PFSK-1 (cell line): ENCODE data around the gene RNF220.

Source experiments
- FOXP2 ChIP-seq: optimal IDR thresholded peaks from 2 replicates; pipeline ENCODE3; 2011; ENCODE audit warnings: borderline replicate concordance, control low read depth, inconsistent platforms; ENCODE audit not compliant: insufficient read depth; ENCODE audit errors: extremely low read length, extremely low read depth
- POLR2AphosphoS5 ChIP-seq: IDR thresholded peaks from 2 replicates; pipeline ENCODE4 v1.6.1; 2012; ENCODE audit warnings: low read depth, mild to moderate bottlenecking, control low read depth, low read length, moderate library complexity
- SIN3A ChIP-seq: IDR thresholded peaks from 2 replicates; pipeline ENCODE4 v1.6.1; 2012; ENCODE audit warnings: mild to moderate bottlenecking, low read length, moderate library complexity, borderline replicate concordance; ENCODE audit not compliant: insufficient read depth
- TAF1 ChIP-seq: IDR thresholded peaks from 2 replicates; pipeline ENCODE4 v1.6.1; 2012; ENCODE audit warnings: low read length, control low read depth, borderline replicate concordance; ENCODE audit not compliant: insufficient read depth
- TF ChIP-seq, protein P1 (sequence below), 2 experiments: IDR thresholded peaks; 2 replicates each; pipeline versions ENCODE4 v1.6.1 to v1.8.0; 2011 to 2012; ENCODE audit warnings: low read depth in 2 of 2, low read length in 2 of 2, control low read depth in 1 of 2, inconsistent platforms in 1 of 2, mild to moderate bottlenecking in 1 of 2, moderate library complexity in 1 of 2; ENCODE audit not compliant: insufficient read depth in 1 of 2

The RNF220 gene

DNA sequence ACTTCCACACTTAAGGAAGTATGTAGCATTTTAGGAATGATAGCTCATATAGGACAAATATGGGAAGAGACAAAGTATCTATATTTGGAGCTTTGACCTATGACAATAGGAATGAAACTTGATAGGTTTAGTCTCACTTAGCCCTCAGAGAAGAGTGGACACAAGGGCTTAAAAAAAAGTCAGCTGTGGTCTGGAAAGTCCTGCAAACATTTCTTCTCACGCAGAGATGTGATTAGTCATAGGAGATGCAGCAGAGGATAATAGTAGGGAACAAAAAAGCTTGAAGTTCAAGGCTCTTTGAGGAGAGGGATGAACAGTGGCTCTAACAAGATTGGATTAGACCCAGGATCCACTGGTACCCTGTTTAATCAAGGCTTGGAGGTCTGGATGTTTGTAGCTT is 14.8 kb upstream of the RNF220 start:
- TF ChIP-seq POLR2AphosphoS5: no peak
- TF ChIP-seq, protein P1, sequence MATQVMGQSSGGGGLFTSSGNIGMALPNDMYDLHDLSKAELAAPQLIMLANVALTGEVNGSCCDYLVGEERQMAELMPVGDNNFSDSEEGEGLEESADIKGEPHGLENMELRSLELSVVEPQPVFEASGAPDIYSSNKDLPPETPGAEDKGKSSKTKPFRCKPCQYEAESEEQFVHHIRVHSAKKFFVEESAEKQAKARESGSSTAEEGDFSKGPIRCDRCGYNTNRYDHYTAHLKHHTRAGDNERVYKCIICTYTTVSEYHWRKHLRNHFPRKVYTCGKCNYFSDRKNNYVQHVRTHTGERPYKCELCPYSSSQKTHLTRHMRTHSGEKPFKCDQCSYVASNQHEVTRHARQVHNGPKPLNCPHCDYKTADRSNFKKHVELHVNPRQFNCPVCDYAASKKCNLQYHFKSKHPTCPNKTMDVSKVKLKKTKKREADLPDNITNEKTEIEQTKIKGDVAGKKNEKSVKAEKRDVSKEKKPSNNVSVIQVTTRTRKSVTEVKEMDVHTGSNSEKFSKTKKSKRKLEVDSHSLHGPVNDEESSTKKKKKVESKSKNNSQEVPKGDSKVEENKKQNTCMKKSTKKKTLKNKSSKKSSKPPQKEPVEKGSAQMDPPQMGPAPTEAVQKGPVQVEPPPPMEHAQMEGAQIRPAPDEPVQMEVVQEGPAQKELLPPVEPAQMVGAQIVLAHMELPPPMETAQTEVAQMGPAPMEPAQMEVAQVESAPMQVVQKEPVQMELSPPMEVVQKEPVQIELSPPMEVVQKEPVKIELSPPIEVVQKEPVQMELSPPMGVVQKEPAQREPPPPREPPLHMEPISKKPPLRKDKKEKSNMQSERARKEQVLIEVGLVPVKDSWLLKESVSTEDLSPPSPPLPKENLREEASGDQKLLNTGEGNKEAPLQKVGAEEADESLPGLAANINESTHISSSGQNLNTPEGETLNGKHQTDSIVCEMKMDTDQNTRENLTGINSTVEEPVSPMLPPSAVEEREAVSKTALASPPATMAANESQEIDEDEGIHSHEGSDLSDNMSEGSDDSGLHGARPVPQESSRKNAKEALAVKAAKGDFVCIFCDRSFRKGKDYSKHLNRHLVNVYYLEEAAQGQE (IDR thresholded peaks at IDR 0.05; ENCODE audit: insufficient read depth in 1 of 2, low read depth in 2 of 2, low read length in 2 of 2): no peak
- TF ChIP-seq SIN3A: no peak
- TF ChIP-seq TAF1: no peak

DNA sequence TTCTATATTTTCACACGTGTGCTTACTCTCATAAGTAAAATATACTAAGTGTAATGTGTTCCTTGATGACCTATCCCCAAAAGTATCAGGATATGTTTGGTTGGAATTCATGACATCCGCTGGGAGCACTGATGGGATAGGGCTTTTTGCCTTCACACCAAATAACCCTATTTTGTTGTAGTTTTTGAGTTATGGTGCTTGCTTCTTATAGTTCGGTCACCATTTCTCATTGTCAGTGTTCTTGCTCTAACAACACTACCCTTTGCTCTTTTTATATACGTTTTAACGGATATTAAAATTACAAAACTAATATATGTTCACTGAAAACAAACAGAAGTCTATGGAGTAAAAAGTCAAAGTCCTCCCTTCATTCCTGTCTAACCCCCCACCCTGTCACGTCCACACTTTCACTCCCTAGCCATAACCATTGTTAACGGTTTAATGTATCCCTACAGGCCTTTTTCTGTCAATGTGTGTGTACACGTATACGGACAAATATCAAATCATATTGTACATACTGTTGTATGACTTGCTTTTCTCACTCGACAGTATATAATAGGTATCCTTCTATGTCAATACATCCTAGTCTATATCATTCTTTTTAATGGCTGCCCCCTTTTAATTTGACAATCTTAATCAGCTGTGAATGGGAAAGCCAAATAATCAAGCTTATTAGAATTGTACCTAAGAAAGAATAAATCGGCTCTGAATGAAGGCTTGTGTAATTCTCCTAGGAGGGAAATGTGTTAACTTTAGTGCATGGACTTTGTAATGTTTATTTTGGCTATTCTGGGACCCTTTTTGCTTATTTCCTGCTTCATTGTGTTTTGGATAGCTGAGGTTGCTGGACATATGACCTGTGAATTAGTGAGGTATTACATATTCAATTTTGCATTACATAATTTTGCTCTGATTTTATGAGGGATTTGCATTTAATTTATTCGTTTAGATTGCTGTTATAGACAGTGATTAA is 3.5 kb upstream of the RNF220 start:
- no peak for TF ChIP-seq TAF1

DNA sequence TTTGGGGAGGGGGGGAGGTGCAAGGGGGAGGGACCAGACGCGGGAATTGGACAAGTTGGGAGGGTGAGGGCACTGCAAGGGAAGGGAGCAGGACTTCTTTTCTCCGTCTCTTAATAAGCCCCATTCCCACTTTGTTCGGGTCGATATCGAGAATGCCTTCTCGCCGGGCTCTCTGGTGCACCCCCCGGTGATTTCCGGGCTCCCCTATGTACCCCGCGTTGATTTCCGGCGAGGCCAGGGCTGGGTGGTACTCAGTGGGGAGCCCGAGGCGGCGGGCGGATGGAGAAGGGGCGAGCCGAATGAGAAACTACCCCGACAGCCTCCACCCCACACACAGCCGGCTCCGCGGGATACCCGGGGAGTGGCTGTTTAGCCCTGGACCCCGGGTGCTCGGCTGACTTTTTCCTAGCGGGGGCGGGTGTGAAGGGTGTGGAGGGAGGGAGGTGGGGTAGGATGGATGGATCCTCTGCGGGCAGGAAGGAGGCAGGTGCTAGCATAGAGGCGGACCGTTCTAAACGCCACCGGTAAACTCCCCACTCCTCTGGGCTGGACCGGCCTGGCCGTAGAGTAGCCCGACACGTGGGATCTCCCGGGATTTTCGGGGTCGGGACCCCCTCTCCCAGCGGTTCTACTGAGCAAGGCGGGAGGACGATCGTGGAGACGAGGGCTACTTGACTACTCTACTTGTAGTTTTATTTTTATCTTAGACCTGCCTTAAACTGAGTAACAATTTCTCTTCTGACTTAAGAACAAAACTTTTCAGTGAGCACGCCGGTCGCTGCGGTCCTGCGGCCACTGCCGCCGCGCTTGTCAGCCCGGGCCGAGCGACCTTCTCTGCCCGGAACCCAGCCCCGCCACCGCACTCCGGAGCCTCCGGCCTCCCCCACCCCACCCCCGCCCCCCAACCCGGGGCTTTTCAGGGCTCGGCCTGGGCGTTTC is 1.0 kb downstream of the RNF220 start:
- TF ChIP-seq SIN3A: no peak
- TF ChIP-seq, protein P1 (IDR thresholded peaks at IDR 0.05; ENCODE audit: insufficient read depth in 1 of 2, low read depth in 2 of 2, low read length in 2 of 2): no peak
- TF ChIP-seq FOXP2: no peak
- TF ChIP-seq POLR2AphosphoS5: no peak
- TF ChIP-seq TAF1: no peak

DNA sequence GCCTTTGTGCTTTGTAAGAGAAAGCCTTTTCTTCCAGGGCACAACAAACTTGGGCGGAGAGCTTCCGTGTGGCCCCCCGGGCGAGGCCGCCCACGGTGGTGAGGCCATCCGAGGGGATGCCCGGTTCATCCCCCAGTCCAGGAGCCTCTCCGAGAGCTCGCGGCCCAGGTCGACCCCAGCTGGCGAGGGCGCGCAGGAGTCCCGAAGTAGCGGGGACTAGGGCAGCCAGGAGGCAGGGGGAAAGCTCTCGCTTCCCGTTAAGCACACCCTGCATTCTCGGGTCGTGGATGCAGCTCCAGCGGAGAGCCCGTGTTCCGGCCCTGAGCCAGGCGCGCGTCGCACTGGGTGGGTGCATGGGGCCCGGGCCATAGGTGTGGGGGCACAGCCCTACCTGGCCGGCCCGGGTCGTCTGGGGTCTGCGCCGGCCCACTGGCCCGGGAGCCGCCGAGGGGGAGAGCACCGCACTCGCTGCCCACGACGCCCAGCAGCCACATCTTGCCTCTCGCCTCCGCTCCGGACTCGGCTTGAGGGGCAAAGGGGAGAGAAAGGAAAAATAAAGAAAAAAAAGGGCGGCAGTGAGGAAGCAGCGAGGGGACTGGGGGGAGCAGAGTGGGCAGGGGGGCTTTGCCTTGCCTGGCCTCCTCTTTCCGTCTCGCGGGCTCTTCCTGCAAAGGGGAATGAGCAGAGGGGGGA is 1.8 kb downstream of the RNF220 start:
- TF ChIP-seq POLR2AphosphoS5: no peak
- TF ChIP-seq FOXP2: no peak
- TF ChIP-seq, protein P1 (IDR thresholded peaks at IDR 0.05; ENCODE audit: insufficient read depth in 1 of 2, low read depth in 2 of 2, low read length in 2 of 2): no peak
- no peak for TF ChIP-seq TAF1
- TF ChIP-seq SIN3A: no peak

DNA sequence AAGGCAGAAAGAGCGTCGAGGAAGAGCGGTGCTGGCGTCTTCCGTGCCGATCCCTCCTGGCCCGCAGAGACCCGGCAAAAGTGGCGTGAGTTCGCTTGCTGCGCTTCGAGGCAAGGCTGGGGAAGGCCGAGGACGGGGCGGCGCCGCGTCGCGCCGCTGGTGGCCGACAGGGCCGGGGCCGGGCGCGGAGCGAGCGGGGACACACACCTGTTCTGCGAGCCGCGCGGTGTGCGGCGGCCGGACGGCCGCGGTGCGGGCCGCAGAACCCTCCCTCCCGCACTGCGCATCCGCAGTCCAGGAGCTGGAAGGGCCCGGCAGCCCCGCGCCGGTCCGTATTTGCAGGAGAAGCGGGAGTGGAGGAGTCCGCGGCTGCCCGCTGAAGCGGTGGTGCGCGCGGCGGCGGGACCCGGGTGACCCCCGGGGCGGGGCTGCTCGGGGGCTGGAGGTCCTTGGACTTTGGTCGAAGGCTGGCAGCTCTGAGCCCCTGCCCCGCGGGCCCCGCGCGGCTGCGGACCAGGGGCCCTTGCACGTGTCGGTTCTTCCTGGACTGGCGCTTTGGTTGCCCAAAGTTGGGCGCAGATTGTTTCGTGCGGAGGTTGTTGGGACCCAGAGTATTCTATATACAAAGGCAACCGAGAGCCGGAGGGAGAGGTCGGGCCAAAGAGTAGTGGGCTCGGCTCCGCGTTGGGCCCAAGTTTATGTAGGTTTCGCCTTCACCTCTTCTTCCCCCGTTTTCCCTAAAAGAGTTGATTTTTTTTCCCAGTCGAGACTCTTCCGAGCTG is 2.6 kb downstream of the RNF220 start:
- TF ChIP-seq, protein P1 (IDR thresholded peaks at IDR 0.05; ENCODE audit: insufficient read depth in 1 of 2, low read depth in 2 of 2, low read length in 2 of 2): no peak
- TF ChIP-seq FOXP2 (no peak), TAF1 (no peak), POLR2AphosphoS5 (no peak), SIN3A (no peak)
